Adipose tissue (tissue), 3 donors: Measurements from ENCODE around the gene SLC51B. TPM values are rescaled to one million over a fixed set of nuclear protein-coding genes. Genes with fewer than 3 reads are reported as not detected.
"Not testable (repeated sequence)": the region's sequence is repeated elsewhere in the genome, so short reads cannot be mapped to it uniquely, and the experiment has no call there.

ENCODE experiments used
- H3K27ac ChIP-seq: one replicate; pipeline ENCODE4 v1.5.1; 2013; ENCODE audit warnings: low read depth, low read length
- WGBS, 3 donors: extraction: QIAGEN DNeasy Blood & Tissue Kit; methylation state at CpG; one replicate each; pipeline ENCODE4 v1.1.7; 2013; 5-methylcytosine and 5-hydroxymethylcytosine counted together
- polyA plus RNA-seq, 3 donors: library from polyadenylated mRNA; stranded (reverse); fragments of 200-250 nt; gene quantifications; one replicate each; pipeline ENCODE4 v1.2.3, GENCODE V29; 2013
- donor health status: healthy with polysubstance abuse.
- donor health status: Bipolar disorder and iron deficiency.
- donor health status: healthy.

Gene SLC51B
- polyA plus RNA-seq, 3 donors: 0.10 TPM; not detected in 2

DNA sequence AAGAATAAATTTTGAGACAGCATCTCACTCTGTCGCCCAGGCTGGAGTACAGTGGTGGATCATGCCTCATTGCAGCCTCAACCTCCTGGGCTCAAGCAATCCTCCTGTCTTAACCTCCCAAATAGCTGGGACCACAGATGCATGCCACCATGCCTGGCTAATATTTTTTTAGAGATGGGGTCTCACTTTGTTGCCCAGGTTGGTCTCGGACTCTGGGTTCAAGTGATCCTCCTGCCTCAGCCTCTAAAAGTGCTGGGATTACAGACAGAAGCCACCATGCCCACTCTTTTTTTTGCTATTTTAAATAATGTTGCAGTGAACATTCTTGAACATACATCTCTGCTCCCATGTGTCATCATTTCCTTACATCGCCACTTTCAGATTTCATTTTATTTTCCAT lies 6.8 kb upstream of the SLC51B start:
- WGBS, 3 donors: 85 to 90% (median 87%) methylated on average over 3 of the region's 3 CpGs

DNA sequence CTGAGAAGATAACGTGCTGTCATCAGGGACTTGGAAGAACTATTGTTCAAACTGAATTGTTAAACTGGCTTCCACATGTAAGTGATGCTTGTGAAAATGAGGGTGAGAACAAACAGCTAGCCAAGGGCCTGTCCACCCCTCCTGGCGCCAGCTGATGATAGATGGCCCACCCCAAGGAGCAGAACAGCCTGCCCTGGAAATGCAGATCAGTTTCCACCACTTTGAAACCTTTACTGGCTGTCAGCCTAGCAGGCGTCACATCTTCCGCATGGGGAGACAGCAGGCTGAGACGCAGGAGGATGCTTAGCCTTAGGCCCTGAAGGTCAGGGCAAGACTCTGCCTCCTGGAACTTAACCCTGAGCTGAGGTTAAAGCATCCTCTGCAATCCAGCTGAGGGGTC lies 6.4 kb upstream of the SLC51B start:
- no peak overlapping the region for H3K27ac ChIP-seq
- 57 to 79% (median 65%) methylated on average over 5 of the region's 5 CpGs for WGBS, 3 donors

More for the DNA sequence above, 6.8 kb upstream of the SLC51B start:
- no peak overlapping the region for H3K27ac ChIP-seq

DNA sequence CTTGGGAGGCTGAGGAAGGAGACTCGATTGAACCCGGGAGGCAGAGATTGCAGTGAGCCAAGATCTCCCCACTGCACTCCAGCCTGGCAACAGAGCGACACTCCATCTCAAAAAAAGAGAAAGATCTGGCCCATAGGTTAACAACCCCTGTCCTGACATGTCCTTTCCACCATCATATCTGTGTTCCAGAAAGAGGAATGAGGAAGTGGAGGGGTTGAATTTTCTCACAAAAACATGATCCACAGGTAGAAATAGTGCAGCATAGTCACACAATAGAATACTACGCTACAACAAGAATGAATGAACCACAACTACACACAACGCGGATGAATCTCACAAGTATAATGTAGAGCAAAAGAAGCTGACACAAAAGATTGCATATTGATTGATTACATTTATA lies 4.7 kb upstream of the SLC51B start:
- no peak overlapping the region for H3K27ac ChIP-seq
- WGBS, 3 donors: 89 to 94% (median 91%) methylated on average over 6 of the region's 6 CpGs

DNA sequence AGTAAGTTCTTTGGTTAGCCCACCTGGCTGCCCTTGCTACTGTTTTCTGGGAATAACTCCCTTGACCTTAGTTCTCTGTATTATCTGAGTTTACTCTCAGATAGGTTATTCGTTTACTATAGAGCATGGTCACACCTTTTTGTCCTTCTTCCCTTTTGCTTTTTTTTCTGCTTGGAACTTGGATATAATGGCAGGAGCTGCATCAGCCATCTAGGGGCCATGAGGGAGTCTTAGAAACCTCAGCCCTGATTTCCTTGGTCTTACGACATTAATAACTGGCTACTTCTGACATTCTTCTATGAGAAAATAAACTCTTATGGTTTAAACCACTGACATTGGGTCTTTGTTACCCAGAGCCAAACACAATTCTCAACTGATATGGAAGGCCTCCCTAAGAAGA lies 3.4 kb upstream of the SLC51B start:
- 72 to 94% (median 93%) methylated on average over 2 of the region's 2 CpGs for WGBS, 3 donors
- H3K27ac ChIP-seq: no peak overlapping the region

DNA sequence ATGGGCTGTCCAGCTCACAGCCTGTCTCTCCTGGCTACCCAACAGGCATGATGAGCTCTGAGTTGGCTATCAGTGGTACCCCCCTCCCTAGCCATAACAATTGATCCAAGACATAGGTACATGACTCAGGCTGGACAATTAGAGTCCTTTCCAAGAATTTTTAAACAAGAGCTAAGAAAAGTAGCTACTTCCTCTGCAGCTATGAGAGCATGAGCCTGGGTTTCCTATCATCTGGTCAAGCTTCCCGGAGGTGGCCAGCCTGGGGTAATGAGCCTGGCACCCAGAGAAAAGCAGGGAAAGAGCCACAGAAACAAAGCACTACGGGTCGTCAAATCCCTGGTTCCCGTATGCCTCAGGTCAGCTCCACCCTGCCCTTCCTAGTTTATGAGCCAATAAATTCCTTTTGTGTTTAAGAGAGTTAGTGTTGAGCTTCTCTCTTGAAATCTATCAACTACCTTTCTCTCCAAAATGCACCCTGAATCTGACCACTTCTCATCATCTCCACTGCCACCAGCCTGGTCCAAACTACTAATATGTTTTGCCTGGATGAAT lies 2.3 kb upstream of the SLC51B start:
- 53 to 73% (median 62%) methylated on average over 4 of the region's 4 CpGs for WGBS, 3 donors
- H3K27ac ChIP-seq: no peak overlapping the region

DNA sequence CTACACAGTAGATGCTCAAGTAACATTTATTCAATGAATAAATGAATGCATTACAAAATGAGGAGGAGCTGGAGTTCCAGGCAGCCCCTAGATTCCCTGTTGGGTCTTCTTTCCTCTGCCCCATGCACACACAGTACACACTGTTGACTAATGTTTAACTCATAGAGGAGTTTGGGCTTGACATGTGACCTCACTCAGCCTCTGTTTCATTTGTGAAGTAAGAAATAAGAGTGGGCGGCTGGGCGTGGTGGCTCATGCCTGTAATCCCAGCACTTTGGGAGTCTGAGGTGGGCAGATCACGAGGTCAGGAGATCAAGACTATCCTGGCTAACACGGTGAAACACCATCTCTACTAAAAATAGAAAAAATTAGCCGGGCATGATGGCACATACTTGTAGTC lies 969 bp upstream of the SLC51B start:
- WGBS, 3 donors: 77 to 81% (median 79%) methylated on average over 5 of the region's 5 CpGs
- not testable (repeated sequence) for H3K27ac ChIP-seq

DNA sequence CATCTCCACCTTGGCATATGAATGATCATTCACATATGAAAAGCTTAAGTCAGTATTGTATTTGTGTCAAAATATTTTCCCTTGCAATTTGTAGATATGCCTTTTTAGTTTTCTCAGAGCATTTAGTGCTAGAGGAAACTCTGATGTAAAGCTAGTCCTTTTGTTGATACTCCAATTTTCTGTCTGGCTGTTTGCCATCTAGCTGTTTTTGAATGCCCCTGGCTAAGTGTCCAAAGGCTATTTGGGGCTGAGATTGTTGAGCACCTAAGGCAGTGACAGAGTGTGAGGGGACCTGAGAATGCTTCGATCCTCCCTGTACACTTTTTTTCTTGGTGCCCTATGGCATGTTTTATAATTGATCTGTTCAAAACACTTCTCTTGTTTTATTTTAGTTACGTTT lies 3.1 kb downstream of the SLC51B start:
- H3K27ac ChIP-seq: no peak overlapping the region
- 71 to 81% (median 81%) methylated on average over 2 of the region's 2 CpGs for WGBS, 3 donors

DNA sequence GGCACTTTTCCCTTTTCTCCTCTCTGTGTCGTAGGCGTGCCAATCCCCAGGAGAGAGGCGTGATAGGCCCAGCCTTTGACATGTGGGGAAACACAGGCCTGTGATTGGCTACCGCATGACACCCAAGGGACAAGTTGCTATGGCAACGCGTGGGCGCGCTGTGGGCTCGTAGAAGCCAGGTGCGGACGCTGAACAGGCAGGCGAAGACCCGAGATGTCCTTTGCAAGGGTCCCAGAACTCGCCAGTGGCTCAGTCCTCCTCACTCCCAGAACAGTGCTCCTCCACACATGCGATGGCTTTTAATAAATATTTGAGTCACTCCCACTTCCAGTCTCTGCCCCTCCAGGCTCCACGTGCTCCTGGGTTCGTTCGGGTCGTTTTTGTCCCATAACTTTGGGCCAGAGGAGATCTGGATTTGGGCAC lies 4.2 kb downstream of the SLC51B start:
- H3K27ac ChIP-seq: no peak overlapping the region
- 3 to 11% (median 10%) methylated on average over 19 of the region's 19 CpGs for WGBS, 3 donors

DNA sequence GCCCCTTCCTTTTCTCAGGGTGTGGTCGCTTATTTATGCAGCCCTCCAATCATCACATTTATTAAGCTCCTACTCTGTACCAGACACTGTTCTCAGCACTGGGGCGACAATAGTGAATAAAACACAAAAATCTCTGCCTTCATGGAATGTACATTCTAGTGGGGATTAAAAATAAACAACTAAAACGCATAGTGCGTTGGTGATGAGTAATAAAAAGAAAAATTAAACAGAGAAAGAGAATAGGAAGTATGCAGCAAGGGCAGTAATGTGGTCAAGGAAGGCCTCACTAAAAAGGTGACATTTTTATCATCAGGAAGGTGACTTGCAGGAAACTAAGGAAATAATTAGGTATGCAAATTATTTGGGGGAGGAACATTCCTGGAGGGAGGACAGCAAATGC lies 5.1 kb downstream of the SLC51B start:
- H3K27ac ChIP-seq: no peak overlapping the region
- WGBS, 3 donors: 30 to 75% (median 41%) methylated on average over 4 of the region's 4 CpGs

DNA sequence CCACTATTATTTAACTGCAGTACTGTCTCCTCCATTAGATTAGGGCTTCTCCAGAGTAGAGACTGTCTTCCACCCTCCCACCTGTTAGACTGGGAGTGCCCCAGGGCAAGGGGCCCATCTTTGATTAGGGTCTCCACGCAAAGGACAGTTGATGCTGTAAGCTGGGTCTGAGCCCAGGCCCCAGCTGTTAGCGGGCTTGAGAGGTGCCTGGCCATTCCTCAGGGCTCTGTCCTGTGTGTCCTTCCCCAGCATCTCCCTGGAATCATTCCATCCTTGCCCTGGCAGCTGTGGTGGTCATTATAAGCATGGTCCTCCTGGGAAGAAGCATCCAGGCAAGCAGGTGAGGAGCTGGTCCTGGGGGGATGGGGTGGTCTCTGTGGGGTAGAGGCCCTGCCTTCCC lies 6.1 kb downstream of the SLC51B start:
- WGBS, 3 donors: 70 to 83% (median 81%) methylated on average over 2 of the region's 2 CpGs
- H3K27ac ChIP-seq: no peak overlapping the region

DNA sequence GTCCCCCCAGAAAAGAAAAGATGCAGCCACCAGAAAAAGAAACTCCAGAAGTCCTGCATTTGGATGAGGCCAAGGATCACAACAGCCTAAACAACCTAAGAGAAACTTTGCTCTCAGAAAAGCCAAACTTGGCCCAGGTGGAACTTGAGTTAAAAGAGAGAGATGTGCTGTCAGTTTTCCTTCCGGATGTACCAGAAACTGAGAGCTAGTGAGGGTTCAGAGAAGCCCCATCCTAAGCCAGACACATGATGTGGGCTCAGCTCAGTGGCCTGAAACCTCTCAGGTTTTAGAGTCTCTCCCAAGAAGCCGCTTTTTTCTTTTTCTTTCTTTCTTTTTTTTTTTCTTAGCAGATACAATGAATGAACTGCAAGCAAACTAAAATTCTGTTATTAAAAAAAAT lies 7.8 kb downstream of the SLC51B start:
- H3K27ac ChIP-seq: no peak overlapping the region
- 79 to 90% (median 84%) methylated on average over 2 of the region's 2 CpGs for whole genome bisulfite sequencing, 3 donors

DNA sequence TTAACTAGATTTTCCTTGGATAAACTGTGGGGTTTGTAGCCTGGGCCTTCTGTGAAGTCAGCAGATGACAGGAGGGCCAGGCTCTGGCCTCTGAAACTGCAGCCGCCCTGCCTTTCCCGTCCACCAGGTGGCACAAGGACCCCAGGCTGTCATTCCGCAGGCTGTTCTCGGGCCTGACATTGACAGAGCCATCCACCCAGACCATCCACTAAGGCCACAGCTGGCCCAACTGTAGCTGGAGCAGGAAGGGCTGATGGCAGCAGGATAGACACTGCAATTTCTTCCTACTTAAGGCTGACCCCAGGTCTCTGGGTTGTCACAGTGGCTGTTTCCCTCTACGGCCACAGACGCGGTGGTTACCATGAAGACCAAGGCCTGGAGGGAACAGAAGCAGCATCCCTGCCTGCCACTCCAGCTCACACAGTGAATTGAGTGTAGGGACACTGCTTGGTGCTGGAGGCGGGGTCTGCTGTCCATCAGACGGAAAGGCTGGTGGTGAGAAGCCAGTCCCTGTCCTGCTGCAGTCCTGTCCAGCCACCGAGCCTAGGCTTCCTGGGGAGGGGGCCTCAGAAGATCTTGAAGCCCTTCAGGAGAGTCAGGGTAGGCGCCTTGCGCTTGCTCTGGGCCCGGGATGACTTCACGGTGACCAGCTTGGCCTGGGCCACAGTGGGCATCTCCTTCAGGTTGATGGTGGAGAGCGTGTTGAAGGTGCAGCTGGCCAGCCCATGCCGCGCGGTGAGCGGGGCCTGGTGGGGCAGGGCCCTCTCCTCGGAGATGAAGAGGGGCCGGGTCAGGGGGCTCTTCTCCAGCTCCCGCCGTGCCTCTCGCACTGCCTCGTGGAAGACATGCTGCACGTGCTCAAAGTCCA lies 9.4 kb downstream of the SLC51B start:
- no peak overlapping the region for H3K27ac ChIP-seq
- WGBS, 3 donors: 70 to 75% (median 72%) methylated on average over 26 of the region's 26 CpGs

DNA sequence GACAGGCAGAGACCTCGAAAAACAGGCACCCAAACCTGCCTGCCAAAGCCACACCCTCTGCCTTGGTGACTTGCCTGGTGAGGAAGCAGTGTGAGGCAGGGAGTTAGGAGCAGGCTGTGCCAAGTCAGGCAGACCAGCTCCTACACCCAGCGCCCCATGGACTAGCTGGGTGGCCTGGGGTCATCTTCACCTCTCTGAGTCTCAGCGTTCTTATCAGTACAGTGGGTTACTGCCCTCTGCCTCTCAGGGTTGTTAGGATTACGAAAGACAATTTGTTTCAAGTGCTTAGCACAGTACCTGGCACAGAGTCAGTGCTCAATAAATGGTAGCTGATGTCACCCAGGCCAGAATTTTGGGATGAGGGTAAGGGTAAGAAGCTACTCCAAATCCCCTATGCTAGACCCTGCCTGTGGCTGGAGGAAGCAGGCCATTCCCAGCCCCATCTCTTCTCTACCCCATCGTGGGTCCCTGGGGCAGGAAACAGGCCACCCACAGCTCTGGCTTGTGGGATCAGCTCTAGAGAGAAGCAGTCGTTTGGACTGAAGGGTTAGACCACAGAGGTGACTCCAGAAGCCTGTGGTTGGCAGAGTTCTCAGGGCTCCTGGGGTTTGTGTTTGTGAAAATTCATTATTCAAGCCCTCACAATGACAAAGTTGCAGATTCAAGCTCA lies 10.1 kb downstream of the SLC51B start:
- no peak overlapping the region for H3K27ac ChIP-seq
- 37 to 56% (median 41%) methylated on average over 6 of the region's 6 CpGs for WGBS, 3 donors

DNA sequence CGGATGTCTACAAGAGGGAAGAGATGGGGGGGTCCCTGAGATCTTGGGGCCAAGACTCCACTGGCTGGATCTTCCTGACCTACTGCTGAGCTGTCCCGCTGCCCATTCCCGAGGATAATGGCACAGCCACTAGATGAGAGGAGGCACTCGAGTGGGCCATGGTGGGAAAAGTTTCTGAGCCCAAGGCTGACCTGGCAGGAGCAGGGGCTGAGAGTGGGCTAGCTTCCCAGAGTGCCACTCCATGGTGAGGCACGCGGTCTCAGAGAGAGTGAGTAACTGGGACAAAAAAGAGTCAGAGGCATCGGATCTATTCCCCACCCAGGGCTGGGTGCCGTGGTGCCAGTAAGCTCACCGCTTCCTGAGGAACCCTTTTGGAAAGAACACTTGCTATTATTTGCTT lies 10.9 kb downstream of the SLC51B start:
- no peak overlapping the region for H3K27ac ChIP-seq
- WGBS, 3 donors: 72 to 86% (median 77%) methylated on average over 9 of the region's 9 CpGs

DNA sequence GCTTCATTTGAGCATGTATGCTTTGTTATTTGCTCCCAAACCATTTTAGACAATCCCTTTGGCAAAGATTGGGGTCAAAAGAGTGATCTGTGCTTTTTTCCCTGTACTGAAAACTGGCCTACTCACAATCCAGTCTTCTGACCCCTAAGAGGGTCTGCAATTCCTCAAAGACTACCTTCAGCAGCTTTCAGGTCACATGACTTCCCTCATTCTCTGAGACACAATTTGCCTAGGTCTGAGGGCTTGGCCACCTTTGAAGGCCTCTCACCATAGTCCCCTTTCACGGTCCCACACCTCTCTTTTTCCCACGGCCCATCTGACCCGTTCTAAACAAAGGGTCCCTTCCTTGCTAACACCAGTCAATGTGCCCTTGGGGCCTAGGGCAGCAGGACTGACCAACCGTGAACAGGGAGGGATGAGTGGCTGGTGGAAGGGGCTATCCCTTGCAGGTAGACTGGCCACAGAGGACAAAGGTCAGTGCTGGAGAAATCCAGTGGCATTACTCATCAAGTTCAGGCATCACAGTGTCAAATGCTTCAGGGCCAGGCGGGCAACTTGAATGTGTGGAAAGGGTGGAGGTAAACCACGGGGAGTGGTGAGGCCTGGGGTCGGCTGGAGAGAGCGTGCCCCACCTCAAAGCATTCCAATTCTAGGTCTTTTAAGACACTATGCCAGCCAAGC lies 11.8 kb downstream of the SLC51B start:
- no peak overlapping the region for H3K27ac ChIP-seq
- 78 to 85% (median 80%) methylated on average over 8 of the region's 8 CpGs for WGBS, 3 donors

DNA sequence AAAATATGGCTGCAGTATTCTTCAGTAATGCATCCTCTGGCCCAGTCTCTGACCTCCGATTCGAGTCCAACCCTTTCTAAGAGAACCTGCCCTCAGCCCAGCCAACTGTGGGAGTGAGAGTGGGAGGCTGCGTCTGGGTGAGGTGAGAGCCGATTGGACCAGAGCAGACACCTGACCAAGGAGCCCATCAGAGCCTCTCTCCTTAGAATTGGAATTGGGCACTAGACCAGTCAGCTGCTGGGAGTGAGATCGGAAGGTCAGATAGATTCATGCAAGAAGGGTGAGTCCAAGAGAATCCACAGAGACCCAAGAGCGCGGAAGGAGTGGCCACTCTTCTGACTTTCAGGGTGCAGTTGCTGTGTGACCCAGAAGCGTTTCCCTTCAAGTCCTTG lies 12.4 kb downstream of the SLC51B start:
- H3K27ac ChIP-seq: no peak overlapping the region
- WGBS, 3 donors: 84 to 86% (median 86%) methylated on average over 8 of the region's 8 CpGs

DNA sequence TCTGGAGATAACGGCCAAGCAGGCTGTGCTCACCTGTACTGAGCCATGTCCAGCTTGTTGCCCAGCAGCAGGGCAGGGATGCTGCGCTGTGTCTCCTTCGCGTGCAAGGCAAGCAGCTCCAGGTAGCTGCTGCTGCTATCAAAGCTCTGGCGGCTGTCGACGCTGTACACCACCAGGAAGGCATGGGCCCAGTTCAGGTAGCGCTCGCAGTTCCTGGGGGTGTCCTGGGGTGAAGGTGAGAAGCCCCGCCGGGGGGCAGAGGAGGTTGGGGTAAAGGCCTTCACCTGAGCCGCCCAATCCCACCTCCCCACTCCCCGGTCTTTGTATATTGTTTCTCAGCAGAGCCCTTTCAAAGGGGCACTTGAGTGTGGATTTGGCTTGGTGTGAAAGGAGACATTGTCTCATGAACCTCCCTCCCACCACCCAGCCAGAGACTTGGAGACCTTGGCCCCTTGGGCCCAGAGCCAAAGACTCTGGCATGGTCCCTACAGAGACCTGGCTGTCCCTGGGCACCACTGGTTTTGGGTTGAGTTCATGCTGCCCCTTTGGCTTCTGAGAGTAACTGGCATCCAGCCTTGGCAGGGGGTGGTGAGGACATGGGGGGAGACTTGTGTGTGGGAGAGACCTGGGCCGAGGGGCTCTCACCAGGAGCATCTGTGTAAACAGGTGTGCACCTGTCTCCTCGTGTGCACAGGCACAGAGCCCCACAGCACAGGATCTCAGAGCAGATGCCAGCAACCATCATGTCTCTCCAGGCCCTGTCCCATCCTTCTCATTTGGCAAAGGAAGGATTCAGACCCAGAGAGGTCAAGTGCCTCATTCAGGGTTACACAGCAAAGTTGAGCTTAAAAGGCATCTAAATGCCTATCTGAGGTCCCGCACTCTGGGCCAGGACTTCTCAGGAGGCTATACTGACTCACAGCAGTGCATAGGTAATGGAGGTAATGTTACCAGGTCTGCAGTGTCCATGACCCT lies 13.5 kb downstream of the SLC51B start:
- WGBS, 3 donors: 69 to 91% (median 86%) methylated on average over 16 of the region's 16 CpGs
- no peak overlapping the region for H3K27ac ChIP-seq

DNA sequence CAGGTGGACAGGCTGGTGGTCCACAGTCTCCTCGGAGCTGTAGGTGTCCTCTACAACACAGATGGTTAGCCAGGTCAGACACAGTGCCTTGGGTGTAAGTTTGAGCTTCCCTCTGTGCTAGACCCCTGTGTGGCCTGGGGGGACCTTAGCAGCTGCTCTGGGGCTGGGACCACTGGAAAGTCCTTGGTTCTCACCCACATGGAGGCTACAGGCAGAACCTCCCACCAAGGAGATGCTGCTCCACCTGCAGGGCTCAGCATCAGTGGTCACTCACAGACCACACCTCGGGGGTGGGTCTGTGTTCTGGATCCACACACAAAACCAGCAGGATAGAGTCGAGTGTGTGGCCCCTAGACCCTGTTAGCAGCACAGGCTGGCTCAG lies 14.2 kb downstream of the SLC51B start:
- 80 to 90% (median 84%) methylated on average over 3 of the region's 3 CpGs for WGBS, 3 donors

More for the DNA sequence above, 14.2 kb downstream of the SLC51B start:
- H3K27ac ChIP-seq: no peak overlapping the region
